ENCODE data around the gene COL5A1. TPM values are rescaled to one million over a fixed set of nuclear protein-coding genes. Genes with fewer than 3 reads are reported as not detected.

COL5A1 gene
- total and polyA plus RNA-seq, 2 experiments from 2014 or later = 2.5 to 13.1 TPM

DNA sequence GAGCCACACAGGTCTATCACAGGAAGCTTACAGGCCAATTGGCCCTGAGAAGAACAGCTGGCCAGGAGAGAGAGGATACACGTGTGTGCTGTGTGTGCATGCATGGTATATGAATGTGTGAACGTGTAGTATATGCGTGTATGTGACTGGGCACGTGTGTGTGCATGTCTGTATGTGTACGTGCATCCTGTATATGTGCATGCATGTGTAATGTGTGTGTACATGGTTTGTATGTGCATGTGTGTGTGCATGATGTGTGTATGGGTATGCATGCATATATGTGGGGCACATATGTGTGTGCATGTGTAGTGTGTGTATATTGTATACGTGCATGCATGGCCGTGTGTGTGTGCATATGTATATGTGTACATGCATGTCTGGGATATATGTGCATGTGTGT, 182.0 kb downstream of the COL5A1 start:
- DNase-seq (ENCODE audit: low spot score) (no peak), ATAC-seq (no peak)
- no peak for TF ChIP-seq ZNF114 (CRISPR knock-in tag; IDR thresholded peaks at IDR 0.05)
- no peak for TF ChIP-seq CREB1 (CRISPR knock-in tag; IDR thresholded peaks at IDR 0.05; ENCODE audit: low read depth)
- TF ChIP-seq, protein P1, sequence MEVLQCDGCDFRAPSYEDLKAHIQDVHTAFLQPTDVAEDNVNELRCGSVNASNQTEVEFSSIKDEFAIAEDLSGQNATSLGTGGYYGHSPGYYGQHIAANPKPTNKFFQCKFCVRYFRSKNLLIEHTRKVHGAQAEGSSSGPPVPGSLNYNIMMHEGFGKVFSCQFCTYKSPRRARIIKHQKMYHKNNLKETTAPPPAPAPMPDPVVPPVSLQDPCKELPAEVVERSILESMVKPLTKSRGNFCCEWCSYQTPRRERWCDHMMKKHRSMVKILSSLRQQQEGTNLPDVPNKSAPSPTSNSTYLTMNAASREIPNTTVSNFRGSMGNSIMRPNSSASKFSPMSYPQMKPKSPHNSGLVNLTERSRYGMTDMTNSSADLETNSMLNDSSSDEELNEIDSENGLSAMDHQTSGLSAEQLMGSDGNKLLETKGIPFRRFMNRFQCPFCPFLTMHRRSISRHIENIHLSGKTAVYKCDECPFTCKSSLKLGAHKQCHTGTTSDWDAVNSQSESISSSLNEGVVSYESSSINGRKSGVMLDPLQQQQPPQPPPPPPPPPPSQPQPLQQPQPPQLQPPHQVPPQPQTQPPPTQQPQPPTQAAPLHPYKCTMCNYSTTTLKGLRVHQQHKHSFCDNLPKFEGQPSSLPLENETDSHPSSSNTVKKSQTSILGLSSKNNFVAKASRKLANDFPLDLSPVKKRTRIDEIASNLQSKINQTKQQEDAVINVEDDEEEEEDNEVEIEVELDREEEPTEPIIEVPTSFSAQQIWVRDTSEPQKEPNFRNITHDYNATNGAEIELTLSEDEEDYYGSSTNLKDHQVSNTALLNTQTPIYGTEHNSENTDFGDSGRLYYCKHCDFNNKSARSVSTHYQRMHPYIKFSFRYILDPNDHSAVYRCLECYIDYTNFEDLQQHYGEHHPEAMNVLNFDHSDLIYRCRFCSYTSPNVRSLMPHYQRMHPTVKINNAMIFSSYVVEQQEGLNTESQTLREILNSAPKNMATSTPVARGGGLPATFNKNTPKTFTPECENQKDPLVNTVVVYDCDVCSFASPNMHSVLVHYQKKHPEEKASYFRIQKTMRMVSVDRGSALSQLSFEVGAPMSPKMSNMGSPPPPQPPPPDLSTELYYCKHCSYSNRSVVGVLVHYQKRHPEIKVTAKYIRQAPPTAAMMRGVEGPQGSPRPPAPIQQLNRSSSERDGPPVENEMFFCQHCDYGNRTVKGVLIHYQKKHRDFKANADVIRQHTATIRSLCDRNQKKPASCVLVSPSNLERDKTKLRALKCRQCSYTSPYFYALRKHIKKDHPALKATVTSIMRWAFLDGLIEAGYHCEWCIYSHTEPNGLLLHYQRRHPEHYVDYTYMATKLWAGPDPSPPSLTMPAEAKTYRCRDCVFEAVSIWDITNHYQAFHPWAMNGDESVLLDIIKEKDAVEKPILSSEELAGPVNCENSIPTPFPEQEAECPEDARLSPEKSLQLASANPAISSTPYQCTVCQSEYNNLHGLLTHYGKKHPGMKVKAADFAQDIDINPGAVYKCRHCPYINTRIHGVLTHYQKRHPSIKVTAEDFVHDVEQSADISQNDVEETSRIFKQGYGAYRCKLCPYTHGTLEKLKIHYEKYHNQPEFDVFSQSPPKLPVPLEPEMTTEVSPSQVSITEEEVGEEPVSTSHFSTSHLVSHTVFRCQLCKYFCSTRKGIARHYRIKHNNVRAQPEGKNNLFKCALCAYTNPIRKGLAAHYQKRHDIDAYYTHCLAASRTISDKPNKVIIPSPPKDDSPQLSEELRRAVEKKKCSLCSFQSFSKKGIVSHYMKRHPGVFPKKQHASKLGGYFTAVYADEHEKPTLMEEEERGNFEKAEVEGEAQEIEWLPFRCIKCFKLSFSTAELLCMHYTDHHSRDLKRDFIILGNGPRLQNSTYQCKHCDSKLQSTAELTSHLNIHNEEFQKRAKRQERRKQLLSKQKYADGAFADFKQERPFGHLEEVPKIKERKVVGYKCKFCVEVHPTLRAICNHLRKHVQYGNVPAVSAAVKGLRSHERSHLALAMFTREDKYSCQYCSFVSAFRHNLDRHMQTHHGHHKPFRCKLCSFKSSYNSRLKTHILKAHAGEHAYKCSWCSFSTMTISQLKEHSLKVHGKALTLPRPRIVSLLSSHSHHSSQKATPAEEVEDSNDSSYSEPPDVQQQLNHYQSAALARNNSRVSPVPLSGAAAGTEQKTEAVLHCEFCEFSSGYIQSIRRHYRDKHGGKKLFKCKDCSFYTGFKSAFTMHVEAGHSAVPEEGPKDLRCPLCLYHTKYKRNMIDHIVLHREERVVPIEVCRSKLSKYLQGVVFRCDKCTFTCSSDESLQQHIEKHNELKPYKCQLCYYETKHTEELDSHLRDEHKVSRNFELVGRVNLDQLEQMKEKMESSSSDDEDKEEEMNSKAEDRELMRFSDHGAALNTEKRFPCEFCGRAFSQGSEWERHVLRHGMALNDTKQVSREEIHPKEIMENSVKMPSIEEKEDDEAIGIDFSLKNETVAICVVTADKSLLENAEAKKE (CRISPR knock-in tag; IDR thresholded peaks at IDR 0.05) = no peak
- no peak for TF ChIP-seq EZH2phosphoT487 (IDR thresholded peaks at IDR 0.05; ENCODE audit: unreplicated experiment)
- TF ChIP-seq STAT1 (IDR thresholded peaks at IDR 0.05; ENCODE audit: unreplicated experiment) = no peak
- Mint-ChIP-seq H3K27me3 (ENCODE audit: insufficient read depth, low read depth, poor library complexity) (peaks cover 5% of the 10 kb centered on the region), H3K36me3 (ENCODE audit: low read depth) (no peaks in the 10 kb centered on the region), H3K9me3 (no peaks in the 10 kb centered on the region), H3K4me3 (no peak overlapping the region), H3K27ac (no peak overlapping the region), H3K4me1 (no peaks in the 10 kb centered on the region)
- Histone ChIP-seq H3K27me3 (ENCODE audit: insufficient read depth) (no peaks in the 10 kb centered on the region), H4K20me1 (replicated peaks; ENCODE audit: insufficient read depth) (no peaks in the 10 kb centered on the region), H3K4me1 (ENCODE audit: insufficient read depth) (no peaks in the 10 kb centered on the region), H3K4me2 (no peak overlapping the region), H3K27ac (ENCODE audit: low read depth) (no peak overlapping the region), H3K9me2 (ENCODE audit: insufficient read depth) (no peaks in the 10 kb centered on the region), H3K79me2 (replicated peaks; ENCODE audit: insufficient read depth) (no peaks in the 10 kb centered on the region), H2AFZ (no peak overlapping the region), H3K36me3 (ENCODE audit: insufficient read depth) (no peaks in the 10 kb centered on the region), H3F3A (replicated peaks; ENCODE audit: low read depth) (no peaks in the 10 kb centered on the region), H3K4me3 (no peak overlapping the region)

DNA sequence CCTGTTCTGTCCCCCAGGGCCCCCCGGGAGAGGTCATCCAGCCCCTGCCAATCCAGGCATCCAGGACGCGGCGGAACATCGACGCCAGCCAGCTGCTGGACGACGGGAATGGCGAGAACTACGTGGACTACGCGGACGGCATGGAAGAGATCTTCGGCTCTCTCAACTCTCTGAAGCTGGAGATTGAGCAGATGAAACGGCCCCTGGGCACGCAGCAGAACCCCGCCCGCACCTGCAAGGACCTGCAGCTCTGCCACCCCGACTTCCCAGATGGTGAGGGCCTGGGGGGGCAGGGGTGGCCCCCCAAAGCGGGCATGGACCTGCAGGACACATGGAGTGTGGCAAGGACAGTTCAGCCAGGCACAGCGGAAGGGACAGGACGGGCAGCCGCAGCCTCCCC, 183.0 kb downstream of the COL5A1 start:
- no peaks in the 10 kb centered on the region for H3K9me2 ChIP-seq (ENCODE audit: insufficient read depth)
- H3K27me3 Mint-ChIP-seq (ENCODE audit: insufficient read depth, low read depth, poor library complexity) = peaks cover 5% of the 10 kb centered on the region
- ATAC-seq = no peak
- H3K4me3 Mint-ChIP-seq = no peak overlapping the region
- no peaks in the 10 kb centered on the region for H4K20me1 ChIP-seq (replicated peaks; ENCODE audit: insufficient read depth)
- no peak overlapping the region for H3K27ac ChIP-seq (ENCODE audit: low read depth)
- H3K4me1 Mint-ChIP-seq = no peaks in the 10 kb centered on the region
- DNase-seq (ENCODE audit: low spot score) = no peak
- H3K27ac Mint-ChIP-seq = no peak overlapping the region
- no peaks in the 10 kb centered on the region for H3K36me3 Mint-ChIP-seq (ENCODE audit: low read depth)
- no peak overlapping the region for H3K4me2 ChIP-seq
- H3K4me3 ChIP-seq = no peak overlapping the region
- no peaks in the 10 kb centered on the region for H3K36me3 ChIP-seq (ENCODE audit: insufficient read depth)
- no peaks in the 10 kb centered on the region for H3K9me3 Mint-ChIP-seq
- H3K27me3 ChIP-seq (ENCODE audit: insufficient read depth) = no peaks in the 10 kb centered on the region
- no peaks in the 10 kb centered on the region for H3F3A ChIP-seq (replicated peaks; ENCODE audit: low read depth)
- no peaks in the 10 kb centered on the region for H3K4me1 ChIP-seq (ENCODE audit: insufficient read depth)
- no peak overlapping the region for H2AFZ ChIP-seq
- H3K79me2 ChIP-seq (replicated peaks; ENCODE audit: insufficient read depth) = no peaks in the 10 kb centered on the region
- TF ChIP-seq, protein P2, sequence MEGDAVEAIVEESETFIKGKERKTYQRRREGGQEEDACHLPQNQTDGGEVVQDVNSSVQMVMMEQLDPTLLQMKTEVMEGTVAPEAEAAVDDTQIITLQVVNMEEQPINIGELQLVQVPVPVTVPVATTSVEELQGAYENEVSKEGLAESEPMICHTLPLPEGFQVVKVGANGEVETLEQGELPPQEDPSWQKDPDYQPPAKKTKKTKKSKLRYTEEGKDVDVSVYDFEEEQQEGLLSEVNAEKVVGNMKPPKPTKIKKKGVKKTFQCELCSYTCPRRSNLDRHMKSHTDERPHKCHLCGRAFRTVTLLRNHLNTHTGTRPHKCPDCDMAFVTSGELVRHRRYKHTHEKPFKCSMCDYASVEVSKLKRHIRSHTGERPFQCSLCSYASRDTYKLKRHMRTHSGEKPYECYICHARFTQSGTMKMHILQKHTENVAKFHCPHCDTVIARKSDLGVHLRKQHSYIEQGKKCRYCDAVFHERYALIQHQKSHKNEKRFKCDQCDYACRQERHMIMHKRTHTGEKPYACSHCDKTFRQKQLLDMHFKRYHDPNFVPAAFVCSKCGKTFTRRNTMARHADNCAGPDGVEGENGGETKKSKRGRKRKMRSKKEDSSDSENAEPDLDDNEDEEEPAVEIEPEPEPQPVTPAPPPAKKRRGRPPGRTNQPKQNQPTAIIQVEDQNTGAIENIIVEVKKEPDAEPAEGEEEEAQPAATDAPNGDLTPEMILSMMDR (conservative IDR thresholded peaks at IDR 0.05; ENCODE audit: low read depth in 2 of 2) = no peak
- TF ChIP-seq ZNF331 (CRISPR knock-in tag; IDR thresholded peaks at IDR 0.05; ENCODE audit: low read depth) = no peak
- TF ChIP-seq, protein P3, sequence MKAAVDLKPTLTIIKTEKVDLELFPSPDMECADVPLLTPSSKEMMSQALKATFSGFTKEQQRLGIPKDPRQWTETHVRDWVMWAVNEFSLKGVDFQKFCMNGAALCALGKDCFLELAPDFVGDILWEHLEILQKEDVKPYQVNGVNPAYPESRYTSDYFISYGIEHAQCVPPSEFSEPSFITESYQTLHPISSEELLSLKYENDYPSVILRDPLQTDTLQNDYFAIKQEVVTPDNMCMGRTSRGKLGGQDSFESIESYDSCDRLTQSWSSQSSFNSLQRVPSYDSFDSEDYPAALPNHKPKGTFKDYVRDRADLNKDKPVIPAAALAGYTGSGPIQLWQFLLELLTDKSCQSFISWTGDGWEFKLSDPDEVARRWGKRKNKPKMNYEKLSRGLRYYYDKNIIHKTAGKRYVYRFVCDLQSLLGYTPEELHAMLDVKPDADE (IDR thresholded peaks at IDR 0.05) = no peak
- no peak for TF ChIP-seq JUNB (IDR thresholded peaks at IDR 0.05; ENCODE audit: unreplicated experiment)
- TF ChIP-seq EZH2 (IDR thresholded peaks at IDR 0.05; ENCODE audit: low read depth, unreplicated experiment) = no peak
- TF ChIP-seq ZNF114 (CRISPR knock-in tag; IDR thresholded peaks at IDR 0.05) = no peak
- TF ChIP-seq CREB1 (CRISPR knock-in tag; IDR thresholded peaks at IDR 0.05; ENCODE audit: low read depth) = no peak

Measured in GM23338 (cell line).